Measurements from ENCODE around the gene L3MBTL3. TPM values are rescaled to one million over a fixed set of nuclear protein-coding genes. Genes with fewer than 3 reads are reported as not detected.

L3MBTL3 gene
- 4.3 TPM for total RNA-seq
- long read RNA-seq, partial matches to known transcripts, result 0 of 1 reads
- long read RNA-seq, other reads (novel, unspliced or antisense), result 1 of 1 reads

- intact Hi-C loops (cut with DNase I), result no loop called here
- DNase-seq, result peak; percentile 95
- peak; percentile 95 for ATAC-seq (ENCODE audit: poor library complexity)
These were observed at the start of gene L3MBTL3 for GRCh38 chr6:130018292-130018743. Gene L3MBTL3, plus strand, starts transcription at chr6:130018581. Its CDS starts 24,119 bp downstream, at chr6:130042700.

GRCh38 chr6:129969064-129969463 lies 49.3 kb upstream of the L3MBTL3 start:
- no peak for ATAC-seq (ENCODE audit: poor library complexity)
- no peak for DNase-seq
- intact Hi-C loops (cut with DNase I), result no loop called here

GRCh38 chr6:129976110-129976509 lies 42.3 kb upstream of the L3MBTL3 start:
- no peak for DNase-seq
- ATAC-seq (ENCODE audit: poor library complexity), result no peak
- intact Hi-C loops (cut with DNase I), result no loop called here

GRCh38 chr6:129978148-129978916 lies 40.0 kb upstream of the L3MBTL3 start:
- intact Hi-C loops (cut with DNase I), result no loop called here
- ATAC-seq (ENCODE audit: poor library complexity), result no peak
- no peak for DNase-seq

- ATAC-seq (ENCODE audit: poor library complexity) (no peak), DNase-seq (no peak)
- intact Hi-C loops (cut with DNase I), result no loop called here
These were observed 37.6 kb upstream of the L3MBTL3 start for GRCh38 chr6:129980821-129981220.

GRCh38 chr6:129981598-129981997 lies 36.8 kb upstream of the L3MBTL3 start:
- intact Hi-C loops (cut with DNase I), result no loop called here

GRCh38 chr6:129989396-129989795 lies 29.0 kb upstream of the L3MBTL3 start:
- ATAC-seq (ENCODE audit: poor library complexity) (no peak), DNase-seq (no peak)
- intact Hi-C loops (cut with DNase I), result no loop called here

More at GRCh38 chr6:129981598-129981997, 36.8 kb upstream of the L3MBTL3 start:
- DNase-seq (no peak), ATAC-seq (ENCODE audit: poor library complexity) (no peak)

- intact Hi-C loops (cut with DNase I), result no loop called here
- no peak for ATAC-seq (ENCODE audit: poor library complexity)
- no peak for DNase-seq
These were observed 25.5 kb upstream of the L3MBTL3 start for GRCh38 chr6:129992881-129993280.

GRCh38 chr6:129994410-129994809 lies 24.0 kb upstream of the L3MBTL3 start:
- intact Hi-C loops (cut with DNase I), result no loop called here
- DNase-seq, result no peak
- no peak for ATAC-seq (ENCODE audit: poor library complexity)

- intact Hi-C loops (cut with DNase I), result no loop called here
- ATAC-seq (ENCODE audit: poor library complexity), result no peak
- no peak for DNase-seq
These were observed 22.0 kb upstream of the L3MBTL3 start for GRCh38 chr6:129996387-129996786.

GRCh38 chr6:130000526-130001421 lies 17.6 kb upstream of the L3MBTL3 start:
- DNase-seq (no peak), ATAC-seq (ENCODE audit: poor library complexity) (no peak)
- intact Hi-C loops (cut with DNase I), result no loop called here

- intact Hi-C loops (cut with DNase I), result no loop called here
- DNase-seq (no peak), ATAC-seq (ENCODE audit: poor library complexity) (no peak)
These were observed 10.0 kb upstream of the L3MBTL3 start for GRCh38 chr6:130008236-130008873.

GRCh38 chr6:130009146-130009545 lies 9.2 kb upstream of the L3MBTL3 start:
- intact Hi-C loops (cut with DNase I), result no loop called here
- ATAC-seq (ENCODE audit: poor library complexity), result no peak
- no peak for DNase-seq

- no peak for DNase-seq
- intact Hi-C loops (cut with DNase I), result no loop called here
- no peak for ATAC-seq (ENCODE audit: poor library complexity)
These were observed 8.0 kb upstream of the L3MBTL3 start for GRCh38 chr6:130010387-130010786.

GRCh38 chr6:130012728-130013127 lies 5.7 kb upstream of the L3MBTL3 start:
- ATAC-seq (ENCODE audit: poor library complexity) (no peak), DNase-seq (no peak)
- intact Hi-C loops (cut with DNase I), result no loop called here

GRCh38 chr6:130018744-130019325 lies 454 bp downstream of the L3MBTL3 start:
- ATAC-seq (ENCODE audit: poor library complexity) (peak; percentile 3), DNase-seq (no peak)
- intact Hi-C loops (cut with DNase I), result no loop called here

GRCh38 chr6:130019326-130020072 lies 1.1 kb downstream of the L3MBTL3 start:
- ATAC-seq (ENCODE audit: poor library complexity), result peak; percentile 7
- peak; percentile 61 for DNase-seq
- intact Hi-C loops (cut with DNase I), result no loop called here

All from Right ventricle myocardium superior (tissue), 1 donor.